ENCODE measurements around the gene NR2C2. TPM values are rescaled to one million over a fixed set of nuclear protein-coding genes. Genes with fewer than 3 reads are reported as not detected.

Gene NR2C2
- total and polyA plus RNA-seq, 10 of the 15 experiments (the other 5 are each of a cell fraction or from before 2014, with no cell fraction given), result 2.7 to 30.3 (median 18.3) TPM

- in situ Hi-C loops (cut with MboI) (no loop called here), intact Hi-C loops (cut with micrococcal nuclease; ENCODE audit: unreplicated experiment) (loop anchor here (5.0 kb wide), 1 partner anchor 106 kb away; the partner anchor contains the start of gene NR2C2)
- no peaks in the 10 kb centered on the region for H3K27me3 ChIP-seq (replicated peaks in 1 of 2; ENCODE audit: control insufficient read depth in 2 of 2, insufficient read depth in 2 of 2, low read length in 1 of 2)
- POLR2A ChIA-PET, result interaction anchor here (1.0 kb wide), 1 partner anchor 105 kb away, joined by 3 read pairs; no protein-coding TSS in a partner anchor
- ATAC-seq (no peak), FAIRE-seq (no peak), DNase-seq (ENCODE audit: low read depth, low spot score) (no peak)
- no TSS peak for BruUV-seq (replicated peaks)
- H3K36me3 ChIP-seq (ENCODE audit: control insufficient read depth in 2 of 2, insufficient read depth in 2 of 2, low read length in 1 of 2), result peaks cover 26 to 33% of the 10 kb centered on the region in 2 experiments
- no peak overlapping the region for H3K4me3 ChIP-seq
- H3K27ac ChIP-seq (ENCODE audit: control insufficient read depth, insufficient read depth), result 0 out of 2 replicates have a peak overlapping the region, but pooled peaks have one; percentile 21
- peaks cover 17% of the 10 kb centered on the region for H3K9me3 ChIP-seq (replicated peaks; ENCODE audit: control insufficient read depth, insufficient read depth, low read length)
- H3K79me2 ChIP-seq (ENCODE audit: control insufficient read depth, insufficient read depth, low read length), result peaks cover 39% of the 10 kb centered on the region
- CTCF ChIA-PET, result interaction anchor here (1.1 to 4.2 kb wide), 2 partner anchors 12 to 54 kb away, joined by 3 to 50 read pairs; partner anchors contain the start of gene MRPS25
- SMC1A ChIA-PET (ENCODE audit: uncharacterized antibody, unreplicated experiment), result interaction anchor here (1.6 kb wide), 1 partner anchor 12 kb away, joined by 5 read pairs; the partner anchor contains the start of gene MRPS25
- no peak overlapping the region for H3K4me2 ChIP-seq (ENCODE audit: control insufficient read depth, insufficient read depth)
- no peak overlapping the region for H3K9ac ChIP-seq (ENCODE audit: control insufficient read depth, insufficient read depth, low read length)
- H2AFZ ChIP-seq (ENCODE audit: control insufficient read depth, low read depth, low read length), result no peak overlapping the region
- RAD21 ChIA-PET (ENCODE audit: unreplicated experiment), result no interaction called here
- H3K4me1 ChIP-seq (ENCODE audit: control insufficient read depth, insufficient read depth, low read length), result peaks cover 46% of the 10 kb centered on the region
- H4K20me1 ChIP-seq (ENCODE audit: control insufficient read depth, insufficient read depth), result no peaks in the 10 kb centered on the region
- WGBS (ENCODE audit: insufficient coverage, insufficient replicate concordance, low lambda C conversion rate, missing lambda C conversion rate), result 99% methylated on average over 4 of the region's 4 CpGs
- TF ChIP-seq GABPA (IDR thresholded peaks at IDR 0.05; ENCODE audit: low read depth), result no peak
- no peak for TF ChIP-seq TARDBP (IDR thresholded peaks at IDR 0.05; ENCODE audit: borderline replicate concordance)
- no peak for TF ChIP-seq BCL3 (IDR thresholded peaks at IDR 0.05; ENCODE audit: borderline replicate concordance, insufficient read depth, low read depth, low read length, poor library complexity, severe bottlenecking)
- no peak for TF ChIP-seq BRCA1 (IDR thresholded peaks at IDR 0.05; ENCODE audit: low read depth, low read length)
- no peak for TF ChIP-seq ZNF24 (IDR thresholded peaks at IDR 0.05)
- no peak for TF ChIP-seq RELA (IDR thresholded peaks at IDR 0.05; ENCODE audit: borderline replicate concordance, partially characterized antibody)
- no peak for TF ChIP-seq ZNF592 (IDR thresholded peaks at IDR 0.05)
- no peak for TF ChIP-seq SKIL (IDR thresholded peaks at IDR 0.05; ENCODE audit: low read depth, poor library complexity, severe bottlenecking)
- TF ChIP-seq ZBED1 (IDR thresholded peaks at IDR 0.05; ENCODE audit: borderline replicate concordance), result no peak
- TF ChIP-seq IRF4 (IDR thresholded peaks at IDR 0.05; ENCODE audit: low read depth, low read length), result no peak
- TF ChIP-seq CHD1 (IDR thresholded peaks at IDR 0.05; ENCODE audit: low read depth, low read length), result no peak
- TF ChIP-seq LARP7 (IDR thresholded peaks at IDR 0.05), result no peak
- TF ChIP-seq MTA2 (IDR thresholded peaks at IDR 0.05; ENCODE audit: low read depth), result no peak
- no peak for TF ChIP-seq CHD2 (IDR thresholded peaks at IDR 0.05; ENCODE audit: borderline replicate concordance, low read depth, low read length)
- no peak for TF ChIP-seq RELB (IDR thresholded peaks at IDR 0.05; ENCODE audit: low read depth)
Observed at GRCh38 chr3:15053541-15053940, 106.2 kb downstream of the NR2C2 start.
